Fibroblast of skin of left quadriceps (primary cell): ENCODE data around the gene PRKCQ.
A peak's percentile ranks its signal among the peaks of the same experiment; 100 is the strongest.

Source experiments
- DNase-seq, 2 experiments: peaks; one replicate each; pipeline ENCODE4 v3.0.0-alpha.2; 2013; ENCODE audit warnings: low read depth in 2 of 2

PRKCQ gene

DNA sequence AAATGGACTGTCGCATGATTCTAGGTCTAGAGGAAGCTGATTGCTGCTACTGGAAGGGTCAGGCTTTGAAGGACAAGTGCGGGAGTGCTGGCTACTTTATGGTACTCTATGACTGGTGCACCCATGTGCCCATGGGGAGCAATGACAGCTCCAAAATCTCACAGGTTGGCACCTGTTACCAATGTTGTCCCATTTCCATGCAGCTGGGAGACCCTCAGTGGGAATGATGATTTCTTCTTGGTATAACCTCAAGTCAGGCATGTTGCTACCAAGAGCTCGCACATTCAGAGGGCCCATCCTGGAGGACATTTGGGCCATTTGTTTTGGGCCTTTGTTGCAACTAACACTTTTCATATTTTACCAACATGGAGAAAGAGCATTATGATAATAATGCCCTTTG lies 174.4 kb downstream of the PRKCQ start:
- no peak for DNase-seq

DNA sequence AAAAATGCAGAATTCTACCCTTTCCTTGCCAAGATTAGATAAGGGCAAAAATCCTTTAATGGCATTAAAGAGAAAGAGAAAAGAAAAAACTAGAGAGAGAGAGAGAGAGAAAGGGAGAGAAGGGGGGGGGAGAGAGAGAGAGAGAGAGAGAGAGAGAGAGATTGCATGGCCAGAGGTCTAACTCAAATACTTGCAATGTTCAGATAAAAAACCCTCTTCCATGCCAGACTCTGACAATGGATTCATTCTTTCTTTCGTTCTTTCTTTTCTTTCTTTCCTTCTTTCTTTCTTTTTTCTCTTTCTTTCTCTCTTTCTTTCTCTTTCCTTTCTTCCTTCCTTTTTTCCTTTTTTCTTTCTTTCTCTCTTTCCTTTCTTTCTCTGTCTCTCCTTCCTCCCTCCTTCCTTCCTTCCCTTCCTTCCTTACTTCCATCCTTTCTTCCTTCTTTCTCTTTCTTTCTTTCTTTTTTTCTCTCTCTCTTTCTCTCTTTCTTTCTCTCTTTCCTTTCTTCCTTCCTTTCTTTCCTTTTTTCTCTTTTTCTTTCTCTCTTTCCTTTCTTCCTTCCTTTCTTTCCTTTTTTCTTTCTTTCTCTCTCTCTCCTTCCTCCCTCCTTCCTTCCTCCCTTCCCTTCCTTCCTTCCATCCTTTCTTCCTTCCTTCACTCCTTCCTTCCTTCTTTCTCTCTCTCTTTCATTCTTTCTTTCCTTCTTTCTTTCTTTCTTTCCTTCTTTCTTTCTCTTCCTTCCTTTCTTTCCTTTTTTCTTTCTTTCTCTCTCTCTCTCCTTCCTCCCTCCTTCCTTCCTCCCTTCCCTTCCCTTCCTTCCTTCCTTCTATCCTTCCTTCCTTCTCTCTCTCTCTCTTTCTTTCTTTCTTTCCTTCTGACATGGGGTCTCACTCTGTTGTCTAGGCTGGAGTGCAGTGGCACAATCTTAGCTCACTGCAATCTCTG lies 175.7 kb downstream of the PRKCQ start:
- no peak for DNase-seq

DNA sequence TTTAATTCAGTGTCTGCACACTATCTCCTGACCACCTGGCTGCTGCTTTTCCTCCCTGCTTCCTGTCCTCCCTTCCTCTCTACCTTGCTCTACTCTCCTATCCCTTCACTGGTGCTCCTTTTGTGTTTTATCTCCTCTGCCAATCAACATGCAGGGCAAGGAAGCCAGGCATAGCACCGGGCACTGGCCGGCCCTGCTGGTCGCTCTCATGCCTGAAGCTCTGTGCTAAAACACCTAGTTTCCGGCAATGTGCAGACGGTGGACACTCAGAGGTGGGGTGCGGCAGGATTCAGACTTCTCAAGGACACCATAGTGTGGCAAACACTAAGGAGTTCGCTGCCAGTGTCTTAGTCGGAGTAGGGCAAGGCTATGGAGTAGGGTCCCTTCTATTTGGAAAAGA lies 177.1 kb downstream of the PRKCQ start:
- DNase-seq, result no peak

DNA sequence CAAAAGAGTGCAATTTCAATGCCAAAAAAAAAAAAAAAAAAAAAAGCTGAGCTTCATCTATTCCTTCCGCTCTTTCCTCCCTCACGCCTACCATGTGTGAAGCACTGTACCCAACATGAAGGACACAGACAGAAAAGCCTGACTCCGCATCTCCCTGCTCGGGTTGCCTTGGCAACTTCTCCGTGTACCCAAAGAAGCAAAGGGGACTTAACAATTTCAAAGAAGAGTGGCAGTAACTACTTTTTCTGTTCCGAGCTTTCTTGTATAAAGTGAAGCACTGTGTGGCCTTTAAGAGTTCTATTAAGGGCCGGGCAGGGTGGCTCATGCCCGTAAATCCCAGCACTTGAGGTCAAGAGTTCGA lies 177.7 kb downstream of the PRKCQ start:
- no peak for DNase-seq

GRCh38 chr10:6401558-6402348 lies 178.3 kb downstream of the PRKCQ start:
- DNase-seq, result peak; percentile 76 to 78

- no peak for DNase-seq
Observed at GRCh38 chr10:6400821-6401465, 179.1 kb downstream of the PRKCQ start.

GRCh38 chr10:6400331-6400730 lies 179.7 kb downstream of the PRKCQ start:
- DNase-seq, result no peak

- no peak for DNase-seq
Observed at GRCh38 chr10:6399879-6400278, 180.2 kb downstream of the PRKCQ start.

- peak; percentile 29 to 45 for DNase-seq
Observed at GRCh38 chr10:6399231-6399741, 180.8 kb downstream of the PRKCQ start.

- DNase-seq, result no peak
Observed at GRCh38 chr10:6398399-6398798, 181.7 kb downstream of the PRKCQ start.

DNA sequence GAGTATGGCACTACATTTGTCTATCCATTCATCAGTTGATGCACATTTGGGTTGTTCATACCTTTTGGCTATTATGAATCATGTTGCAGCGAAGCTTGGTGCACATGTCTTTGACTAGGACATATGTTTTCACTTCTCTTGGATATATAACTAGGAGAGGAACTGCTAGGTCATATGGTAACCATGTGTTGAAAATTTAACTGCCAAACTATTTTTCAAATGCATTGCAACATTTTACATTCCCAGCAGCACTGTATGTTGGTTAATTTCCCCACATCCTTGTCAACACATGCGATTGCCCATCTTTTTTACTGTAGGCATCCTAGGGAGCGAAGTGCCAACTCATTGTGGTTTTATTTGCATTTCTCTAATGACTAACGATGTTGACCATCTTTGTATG lies 183.4 kb downstream of the PRKCQ start:
- DNase-seq, result peak; percentile 99

GRCh38 chr10:6396226-6396625 lies 183.8 kb downstream of the PRKCQ start:
- DNase-seq, result no peak

GRCh38 chr10:6395606-6396005 lies 184.5 kb downstream of the PRKCQ start:
- no peak for DNase-seq

GRCh38 chr10:6394084-6394483 lies 186.0 kb downstream of the PRKCQ start:
- no peak for DNase-seq

DNA sequence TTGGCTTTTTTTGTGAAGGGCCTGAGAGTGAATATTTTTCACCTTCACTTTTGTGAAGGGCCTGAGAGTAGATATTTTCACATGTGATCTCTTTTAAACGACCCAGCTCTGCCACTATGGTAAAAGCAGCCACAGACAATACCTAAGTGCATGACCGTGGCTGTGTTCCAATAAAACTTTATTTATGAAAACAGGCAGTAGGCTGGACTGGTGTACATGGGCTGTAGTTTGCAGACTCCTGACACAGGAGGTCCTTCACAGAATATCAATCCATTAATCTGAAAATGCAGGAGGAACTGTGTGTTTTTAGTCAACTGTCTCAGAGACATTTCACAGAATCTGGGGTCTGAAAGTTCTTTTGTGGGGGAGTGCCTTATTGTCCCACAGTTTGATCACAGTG lies 186.9 kb downstream of the PRKCQ start:
- no peak for DNase-seq

DNA sequence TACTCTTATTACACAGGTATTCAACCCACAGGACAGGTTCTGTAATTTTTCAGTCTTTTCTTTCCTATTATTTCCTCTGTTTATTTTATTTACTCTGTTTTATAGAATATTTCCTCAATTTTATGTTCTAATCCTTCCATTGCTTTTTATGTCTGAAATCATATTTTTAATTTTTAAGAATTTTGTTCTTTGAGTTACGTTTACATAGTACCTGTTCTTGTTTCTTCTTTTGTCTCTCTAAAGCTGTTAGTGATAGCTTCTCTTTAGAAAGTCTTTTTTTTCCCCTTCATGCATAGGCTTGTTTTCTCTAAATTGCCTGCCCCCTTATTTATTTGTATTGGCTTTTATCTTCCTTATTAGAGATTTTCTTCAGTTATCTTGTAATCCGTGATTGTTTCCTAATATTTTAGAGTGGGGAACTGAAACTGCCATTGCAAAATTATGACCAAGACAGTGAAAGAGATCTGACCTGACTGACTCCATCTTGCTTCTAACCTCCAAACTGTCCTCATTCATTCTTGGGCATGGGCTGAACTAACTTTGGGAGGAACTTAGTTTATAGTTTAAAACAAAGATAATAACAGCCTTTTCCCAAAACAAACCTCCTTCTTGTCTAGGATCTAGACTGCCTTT lies 189.7 kb downstream of the PRKCQ start:
- no peak for DNase-seq

DNA sequence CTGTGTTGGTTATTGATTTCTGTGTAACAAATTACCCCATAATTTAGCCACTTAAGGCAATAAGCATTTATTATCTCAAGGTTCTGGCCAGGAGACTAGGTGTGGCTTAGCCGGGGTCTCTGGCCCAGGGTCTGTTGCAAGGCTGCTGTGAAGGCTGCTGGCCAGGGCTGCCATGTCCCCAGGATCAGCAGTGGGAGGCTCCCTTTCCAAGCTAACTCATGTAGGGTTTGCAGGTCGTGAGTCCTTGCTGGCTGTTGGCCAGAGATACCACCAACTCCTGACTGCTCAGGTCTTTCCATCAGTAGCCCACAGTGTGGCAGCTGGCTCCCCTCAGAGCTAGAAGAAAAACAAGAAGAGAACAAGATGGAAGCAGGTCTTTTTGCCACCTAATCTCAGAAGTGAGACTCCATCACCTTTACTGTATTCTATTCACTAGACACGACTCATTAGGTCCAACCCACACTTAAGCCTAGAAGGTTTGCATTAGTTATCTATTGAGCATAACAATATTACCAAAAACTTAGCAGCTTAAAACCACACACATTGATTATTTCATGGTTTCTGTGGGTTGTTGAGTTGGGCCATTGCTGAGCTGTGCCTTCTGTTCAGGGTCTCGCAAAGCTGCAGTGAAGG lies 191.7 kb downstream of the PRKCQ start:
- DNase-seq, result no peak

- DNase-seq, result no peak
Observed at GRCh38 chr10:6386960-6387359, 193.1 kb downstream of the PRKCQ start.

DNA sequence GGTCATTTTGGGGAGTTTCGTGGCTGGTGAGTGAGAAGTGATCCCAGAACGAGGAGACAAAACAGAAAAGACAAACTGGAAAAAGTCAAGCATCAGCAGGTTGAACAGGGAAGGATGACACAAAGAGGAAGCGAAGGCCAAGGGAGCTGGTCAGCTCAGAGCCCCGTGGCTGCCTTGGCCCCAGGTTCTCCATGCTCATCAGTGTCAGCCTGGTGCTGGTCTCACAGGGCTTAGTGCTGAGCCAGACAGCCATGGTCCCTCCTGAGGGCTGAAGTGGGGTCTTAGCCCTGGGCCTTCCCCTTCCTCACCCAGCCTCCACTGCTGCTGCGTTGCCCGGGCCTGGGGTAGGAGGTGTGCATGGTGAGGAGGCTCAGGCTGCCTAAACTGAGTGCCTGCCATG lies 193.7 kb downstream of the PRKCQ start:
- no peak for DNase-seq

DNA sequence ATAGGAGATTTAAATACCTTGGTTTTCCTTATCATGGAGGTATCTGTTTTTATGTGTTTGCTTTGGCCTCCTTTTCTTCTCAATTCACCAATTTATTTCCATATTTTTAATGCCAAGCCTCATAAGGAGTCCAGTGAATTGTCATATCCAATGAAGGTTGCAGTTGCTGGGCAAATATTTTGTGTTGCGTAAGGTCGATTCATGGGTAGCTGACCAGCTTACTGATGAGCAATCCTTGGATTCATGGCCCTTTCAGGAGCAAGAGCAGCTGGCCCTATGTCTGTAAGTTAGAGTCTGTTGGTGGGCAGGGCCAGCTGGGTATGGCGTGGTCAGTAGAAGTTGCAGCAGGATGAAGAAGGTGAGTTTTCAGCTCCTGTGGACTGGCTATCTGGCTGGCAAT lies 194.4 kb downstream of the PRKCQ start:
- no peak for DNase-seq

GRCh38 chr10:6384847-6385246 lies 195.2 kb downstream of the PRKCQ start:
- DNase-seq, result no peak
